ENCODE measurements around the gene DGKQ. TPM values are rescaled to one million over a fixed set of nuclear protein-coding genes. Genes with fewer than 3 reads are reported as not detected.

DGKQ gene
- total RNA-seq, 1 experiment from 2014 or later, result 12.4 TPM

GRCh38 chr4:984336-985054, 11.1 kb upstream of the DGKQ start:
- Histone ChIP-seq H2BK12ac (ENCODE audit: insufficient read length, low read depth, low read length) (no peak overlapping the region), H2BK20ac (ENCODE audit: low read depth, low read length, poor library complexity, severe bottlenecking) (no peak overlapping the region), H3K27ac (ENCODE audit: insufficient read length, low read depth, low read length) (no peak overlapping the region), H4K20me1 (ENCODE audit: control insufficient read depth, insufficient read depth, insufficient read length) (no peaks in the 10 kb centered on the region), H3K4me1 (ENCODE audit: insufficient read depth, low read length) (peaks cover 3% of the 10 kb centered on the region; the same call in 1 of the 2 replicates), H3K79me2 (ENCODE audit: insufficient read depth, low read length) (no peaks in the 10 kb centered on the region), H2BK120ac (ENCODE audit: low read depth, low read length, poor library complexity, severe bottlenecking) (no peak overlapping the region), H4K91ac (ENCODE audit: insufficient read length, low read depth, low read length) (no peak overlapping the region), H3K23me2 (ENCODE audit: insufficient read length, low read depth, low read length, poor library complexity, severe bottlenecking) (peaks cover 3% of the 10 kb centered on the region), H3K4ac (ENCODE audit: low read depth, low read length) (no peak overlapping the region), H2BK15ac (ENCODE audit: low read depth, low read length) (no peak overlapping the region), H4K8ac (replicated peaks; ENCODE audit: insufficient read length, low read depth, low read length) (no peak overlapping the region), H2BK5ac (ENCODE audit: insufficient read length, low read length) (no peak overlapping the region), H3K18ac (ENCODE audit: insufficient read length, low read depth, low read length) (no peak overlapping the region), H3K4me2 (ENCODE audit: insufficient read depth, insufficient read length, low read length) (peak overlapping the region; percentile 31), H3K9ac (ENCODE audit: extremely low read depth, insufficient read length, low read length) (no peak overlapping the region), H3K14ac (ENCODE audit: insufficient read depth, low read length) (no peak overlapping the region), H3K9me3 (ENCODE audit: control insufficient read depth, low read depth, low read length) (no peaks in the 10 kb centered on the region), H3T11ph (ENCODE audit: low read length) (no peak overlapping the region), H3K23ac (ENCODE audit: insufficient read length, low read depth, low read length) (no peak overlapping the region), H2AK5ac (ENCODE audit: insufficient read length, low read length) (no peak overlapping the region), H3K79me1 (ENCODE audit: insufficient read depth, low read depth, low read length, poor library complexity, severe bottlenecking) (no peaks in the 10 kb centered on the region), H3K27me3 (ENCODE audit: insufficient read depth, low read length) (no peaks in the 10 kb centered on the region; the same call in 1 of the 2 replicates), H3K56ac (ENCODE audit: insufficient read length, low read depth, low read length) (no peak overlapping the region), H4K5ac (ENCODE audit: insufficient read length, low read depth, low read length) (no peak overlapping the region), H2AFZ (ENCODE audit: low read length) (no peak overlapping the region)
- no peaks in the 10 kb centered on the region for H3K36me3 Mint-ChIP-seq (ENCODE audit: insufficient read depth in 1 of 3, low read depth in 3 of 3)
- no CpG with 5 or more reads among the region's 15 CpGs for WGBS (ENCODE audit: extremely low coverage, insufficient read length, low lambda C conversion rate)
- no peak for TF ChIP-seq CTCF (conservative IDR thresholded peaks at IDR 0.05)
- H3K4me1 Mint-ChIP-seq, result peaks cover 11 to 13% of the 10 kb centered on the region in 2 experiments
- no peak for DNase-seq
- H3K27me3 Mint-ChIP-seq (ENCODE audit: low read depth), result peaks cover 48% of the 10 kb centered on the region
- peaks cover 0 to 4% of the 10 kb centered on the region in 2 experiments; a peak in 1 of 5 replicates for H3K9me3 Mint-ChIP-seq
- H3K4me3 Mint-ChIP-seq, result peak overlapping the region in 1 of 2 experiments; percentile 43; a peak in 2 of 5 replicates
- H3K27ac Mint-ChIP-seq, result no peak overlapping the region; a peak in 1 of 7 replicates

All from H9 (cell line).